B cell (primary cell): Measurements from ENCODE around the gene UNCX.

Experiments
- CTCF ChIP-seq: fragments of 200-600 bp; IDR thresholded peaks from one replicate; pipeline ENCODE4 v1.8.0; 2022; ENCODE audit warnings: antibody characterized with exemption, mild to moderate bottlenecking
- EZH2 ChIP-seq: IDR thresholded peaks from 2 replicates; pipeline ENCODE4 v1.6.1; 2012; ENCODE audit warnings: borderline replicate concordance, low read depth, mild to moderate bottlenecking, moderate library complexity, low read length; ENCODE audit not compliant: insufficient read depth, poor library complexity, severe bottlenecking

- no peak for TF ChIP-seq CTCF
- peak; percentile 70 for TF ChIP-seq EZH2
Observed at GRCh38 chr7:1246160-1246870, 13.6 kb downstream of the UNCX start.
